GM21390 (cell line): ENCODE data around the gene ZNF10.

Source experiments
- ATAC-seq: cut with Tn5 transposase; IDR thresholded peaks from one replicate; pipeline ENCODE4 v1.9.1; 2021; ENCODE audit not compliant: unreplicated experiment

Gene ZNF10

GRCh38 chr12:133192847-133193246 is 62.4 kb downstream of the ZNF10 start:
- ATAC-seq: no peak

- no peak for ATAC-seq
These were observed 71.5 kb downstream of the ZNF10 start for GRCh38 chr12:133201888-133202287.

- ATAC-seq: no peak
These were observed 72.3 kb downstream of the ZNF10 start for GRCh38 chr12:133202493-133203343.

DNA sequence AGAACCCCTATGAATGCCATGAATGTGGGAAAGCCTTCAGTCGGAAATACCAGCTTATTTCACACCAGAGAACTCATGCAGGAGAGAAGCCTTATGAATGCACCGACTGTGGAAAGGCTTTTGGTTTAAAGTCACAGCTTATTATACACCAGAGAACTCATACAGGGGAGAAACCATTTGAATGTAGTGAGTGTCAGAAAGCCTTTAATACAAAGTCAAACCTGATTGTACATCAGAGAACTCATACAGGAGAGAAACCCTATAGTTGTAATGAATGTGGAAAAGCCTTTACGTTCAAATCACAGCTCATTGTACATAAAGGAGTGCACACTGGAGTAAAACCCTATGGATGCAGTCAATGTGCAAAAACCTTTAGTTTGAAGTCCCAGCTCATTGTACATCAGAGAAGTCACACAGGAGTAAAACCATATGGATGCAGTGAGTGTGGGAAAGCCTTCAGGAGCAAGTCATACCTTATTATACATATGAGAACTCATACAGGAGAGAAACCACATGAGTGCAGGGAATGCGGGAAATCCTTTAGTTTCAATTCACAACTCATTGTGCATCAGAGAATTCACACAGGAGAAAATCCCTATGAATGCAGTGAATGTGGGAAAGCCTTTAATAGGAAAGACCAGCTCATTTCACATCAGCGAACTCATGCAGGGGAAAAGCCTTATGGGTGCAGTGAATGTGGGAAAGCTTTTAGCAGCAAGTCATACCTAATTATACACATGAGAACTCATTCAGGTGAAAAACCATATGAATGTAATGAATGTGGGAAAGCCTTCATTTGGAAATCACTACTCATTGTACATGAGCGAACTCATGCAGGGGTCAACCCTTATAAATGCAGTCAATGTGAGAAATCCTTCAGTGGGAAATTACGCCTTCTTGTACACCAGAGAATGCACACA is 73.2 kb downstream of the ZNF10 start:
- no peak for ATAC-seq

DNA sequence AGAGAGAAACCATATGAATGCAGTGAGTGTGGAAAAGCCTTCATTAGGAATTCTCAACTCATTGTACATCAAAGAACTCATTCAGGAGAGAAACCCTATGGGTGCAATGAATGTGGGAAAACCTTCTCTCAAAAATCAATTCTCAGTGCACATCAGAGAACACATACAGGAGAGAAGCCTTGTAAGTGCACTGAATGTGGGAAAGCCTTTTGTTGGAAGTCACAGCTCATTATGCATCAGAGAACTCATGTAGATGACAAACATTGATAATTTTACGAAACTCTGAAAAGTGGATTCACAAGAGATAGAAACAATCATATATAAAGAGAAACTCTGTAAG is 73.8 kb downstream of the ZNF10 start:
- ATAC-seq: no peak

GRCh38 chr12:133206390-133206789 is 76.0 kb downstream of the ZNF10 start:
- ATAC-seq: no peak
